ENCODE measurements around the gene NAP1L5. TPM values are rescaled to one million over a fixed set of nuclear protein-coding genes. Genes with fewer than 3 reads are reported as not detected.

The NAP1L5 gene
- total and polyA plus RNA-seq, 2 donors (not counting 1 experiment from before 2014, with no cell fraction given) = 8.9 to 14.1 TPM

DNA sequence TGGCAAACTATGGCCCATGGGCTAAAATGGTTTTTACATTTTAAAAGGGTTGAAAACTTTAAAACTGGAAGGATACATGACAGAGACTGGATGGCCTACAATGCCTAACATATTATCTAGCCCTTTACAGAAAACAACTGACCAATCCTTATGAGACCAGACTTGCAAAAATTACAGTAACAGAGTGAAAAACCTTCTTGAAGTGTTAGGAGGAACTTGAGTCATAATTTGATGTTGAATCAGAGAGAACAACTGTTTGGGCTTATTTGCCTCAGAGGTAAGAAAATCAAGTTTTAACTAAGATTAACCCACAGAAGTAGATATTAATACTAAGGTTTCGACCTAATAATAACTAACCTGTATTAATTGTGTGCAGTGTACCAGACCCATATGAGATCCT, 12.4 kb upstream of the NAP1L5 start:
- Histone ChIP-seq H3K79me2 (ENCODE audit: control insufficient read depth, insufficient read depth, low read length) (no peaks in the 10 kb centered on the region), H3K36me3 (ENCODE audit: control insufficient read depth, insufficient read depth, low read length) (no peaks in the 10 kb centered on the region), H4K20me1 (ENCODE audit: control insufficient read depth, extremely low read depth, insufficient read depth, low read length) (no peaks in the 10 kb centered on the region), H3K4me1 (ENCODE audit: control insufficient read depth, extremely low read depth, insufficient read depth, low read length) (peaks cover 10% of the 10 kb centered on the region), H3K4me3 (replicated peaks in 1 of 4; ENCODE audit: control extremely low read depth in 1 of 4, insufficient read depth in 1 of 4, low read depth in 3 of 4, low read length in 4 of 4) (no peak overlapping the region), H3K27me3 (ENCODE audit: control insufficient read depth, insufficient read depth, low read length) (no peaks in the 10 kb centered on the region), H3K9ac (ENCODE audit: insufficient read depth, low read length) (no peak overlapping the region), H2AFZ (ENCODE audit: low read length) (no peak overlapping the region), H3K27ac (ENCODE audit: insufficient read depth, low read length) (no peak overlapping the region), H3K4me2 (ENCODE audit: extremely low read depth, insufficient read depth, low read length) (no peak overlapping the region), H3K9me3 (ENCODE audit: control insufficient read depth, insufficient read depth, low read depth, low read length) (no peaks in the 10 kb centered on the region)
- no peak for DNase-seq (ENCODE audit: low read depth in 2 of 2)
- TF ChIP-seq, protein P1, sequence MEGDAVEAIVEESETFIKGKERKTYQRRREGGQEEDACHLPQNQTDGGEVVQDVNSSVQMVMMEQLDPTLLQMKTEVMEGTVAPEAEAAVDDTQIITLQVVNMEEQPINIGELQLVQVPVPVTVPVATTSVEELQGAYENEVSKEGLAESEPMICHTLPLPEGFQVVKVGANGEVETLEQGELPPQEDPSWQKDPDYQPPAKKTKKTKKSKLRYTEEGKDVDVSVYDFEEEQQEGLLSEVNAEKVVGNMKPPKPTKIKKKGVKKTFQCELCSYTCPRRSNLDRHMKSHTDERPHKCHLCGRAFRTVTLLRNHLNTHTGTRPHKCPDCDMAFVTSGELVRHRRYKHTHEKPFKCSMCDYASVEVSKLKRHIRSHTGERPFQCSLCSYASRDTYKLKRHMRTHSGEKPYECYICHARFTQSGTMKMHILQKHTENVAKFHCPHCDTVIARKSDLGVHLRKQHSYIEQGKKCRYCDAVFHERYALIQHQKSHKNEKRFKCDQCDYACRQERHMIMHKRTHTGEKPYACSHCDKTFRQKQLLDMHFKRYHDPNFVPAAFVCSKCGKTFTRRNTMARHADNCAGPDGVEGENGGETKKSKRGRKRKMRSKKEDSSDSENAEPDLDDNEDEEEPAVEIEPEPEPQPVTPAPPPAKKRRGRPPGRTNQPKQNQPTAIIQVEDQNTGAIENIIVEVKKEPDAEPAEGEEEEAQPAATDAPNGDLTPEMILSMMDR (conservative IDR thresholded peaks at IDR 0.05 in 1 of 2, IDR thresholded peaks at IDR 0.05 in 1 of 2; ENCODE audit: low read depth in 1 of 2, low read length in 2 of 2) = no peak
- no peak for TF ChIP-seq EZH2 (IDR thresholded peaks at IDR 0.05; ENCODE audit: low read length, missing control alignments)

DNA sequence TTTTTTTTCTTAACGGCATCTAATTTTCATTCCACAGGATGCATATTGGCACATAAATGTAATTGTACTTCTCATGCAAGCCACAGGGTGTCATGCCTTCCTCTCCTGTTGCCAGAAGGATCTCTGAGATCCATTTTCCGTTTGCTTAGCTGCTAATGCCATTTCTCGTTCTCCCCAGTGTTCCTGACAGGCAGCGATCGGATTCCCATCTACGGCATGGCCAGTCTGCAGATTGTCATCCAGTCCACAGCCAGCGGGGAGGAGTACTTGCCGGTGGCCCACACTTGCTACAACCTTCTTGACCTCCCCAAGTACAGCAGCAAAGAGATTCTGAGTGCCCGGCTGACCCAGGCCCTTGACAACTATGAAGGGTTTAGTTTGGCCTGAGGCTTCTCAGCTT, 8.9 kb upstream of the NAP1L5 start:
- Histone ChIP-seq H3K9me3 (ENCODE audit: control insufficient read depth, insufficient read depth, low read depth, low read length) (no peaks in the 10 kb centered on the region), H3K27ac (ENCODE audit: insufficient read depth, low read length) (peak overlapping the region; percentile 54), H3K4me1 (ENCODE audit: control insufficient read depth, extremely low read depth, insufficient read depth, low read length) (peaks cover 10% of the 10 kb centered on the region), H3K79me2 (ENCODE audit: control insufficient read depth, insufficient read depth, low read length) (no peaks in the 10 kb centered on the region), H3K27me3 (ENCODE audit: control insufficient read depth, insufficient read depth, low read length) (no peaks in the 10 kb centered on the region), H3K4me3 (replicated peaks in 1 of 4; ENCODE audit: control extremely low read depth in 1 of 4, insufficient read depth in 1 of 4, low read depth in 3 of 4, low read length in 4 of 4) (no peak overlapping the region), H4K20me1 (ENCODE audit: control insufficient read depth, extremely low read depth, insufficient read depth, low read length) (no peaks in the 10 kb centered on the region), H2AFZ (ENCODE audit: low read length) (peak overlapping the region; percentile 90), H3K36me3 (ENCODE audit: control insufficient read depth, insufficient read depth, low read length) (no peaks in the 10 kb centered on the region), H3K9ac (ENCODE audit: insufficient read depth, low read length) (no peak overlapping the region), H3K4me2 (ENCODE audit: extremely low read depth, insufficient read depth, low read length) (peak overlapping the region; percentile 54)
- no peak for TF ChIP-seq EZH2 (IDR thresholded peaks at IDR 0.05; ENCODE audit: low read length, missing control alignments)
- TF ChIP-seq, protein P1 (conservative IDR thresholded peaks at IDR 0.05 in 1 of 2, IDR thresholded peaks at IDR 0.05 in 1 of 2; ENCODE audit: low read depth in 1 of 2, low read length in 2 of 2) = peak; percentile 70 to 71
- DNase-seq (ENCODE audit: low read depth in 2 of 2) = peak; percentile 66 to 82

DNA sequence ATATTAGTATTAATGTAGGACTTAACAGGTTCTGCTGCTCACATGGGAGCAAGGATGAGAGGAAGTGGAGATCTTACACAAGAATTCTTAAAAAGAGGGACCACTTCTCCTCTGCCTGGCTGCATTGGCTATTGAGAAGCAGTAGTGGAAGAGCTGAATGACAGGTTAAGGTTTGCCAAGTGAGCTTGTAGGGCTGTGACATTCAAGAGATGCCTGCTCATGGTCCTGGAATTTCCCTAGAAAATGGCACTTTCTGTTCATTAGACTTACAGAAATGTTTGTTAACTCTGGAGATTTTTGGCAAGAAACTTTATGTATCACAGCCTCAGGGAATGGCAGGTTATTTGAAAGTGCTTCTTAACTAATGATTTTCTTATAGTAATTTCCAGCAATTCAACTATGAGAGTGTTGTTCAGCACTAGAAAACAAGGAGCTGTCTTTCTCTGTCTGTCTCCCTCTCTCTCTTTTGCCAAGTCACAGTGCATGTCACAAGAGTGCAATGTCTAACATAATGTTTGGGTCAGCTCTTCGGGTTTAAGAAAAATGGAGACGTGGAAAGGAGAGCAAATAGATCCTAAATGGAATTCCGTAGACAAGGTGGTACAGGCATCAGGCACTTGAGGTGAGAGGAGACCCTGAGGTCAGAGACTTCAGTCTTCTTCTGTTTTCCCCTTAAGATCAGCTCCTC, 8.3 kb upstream of the NAP1L5 start:
- peak; percentile 23 to 69 for DNase-seq (ENCODE audit: low read depth in 2 of 2)
- H3K79me2 ChIP-seq (ENCODE audit: control insufficient read depth, insufficient read depth, low read length) = no peaks in the 10 kb centered on the region

More for the DNA sequence above, 8.3 kb upstream of the NAP1L5 start:
- no peaks in the 10 kb centered on the region for H3K36me3 ChIP-seq (ENCODE audit: control insufficient read depth, insufficient read depth, low read length)
- H2AFZ ChIP-seq (ENCODE audit: low read length) = peak overlapping the region; percentile 34
- H3K4me2 ChIP-seq (ENCODE audit: extremely low read depth, insufficient read depth, low read length) = peak overlapping the region; percentile 54
- no peaks in the 10 kb centered on the region for H3K27me3 ChIP-seq (ENCODE audit: control insufficient read depth, insufficient read depth, low read length)
- peak overlapping the region; percentile 54 for H3K27ac ChIP-seq (ENCODE audit: insufficient read depth, low read length)
- H3K9ac ChIP-seq (ENCODE audit: insufficient read depth, low read length) = no peak overlapping the region
- no peak overlapping the region for H3K4me3 ChIP-seq (replicated peaks in 1 of 4; ENCODE audit: control extremely low read depth in 1 of 4, insufficient read depth in 1 of 4, low read depth in 3 of 4, low read length in 4 of 4)
- peaks cover 10% of the 10 kb centered on the region for H3K4me1 ChIP-seq (ENCODE audit: control insufficient read depth, extremely low read depth, insufficient read depth, low read length)
- H4K20me1 ChIP-seq (ENCODE audit: control insufficient read depth, extremely low read depth, insufficient read depth, low read length) = no peaks in the 10 kb centered on the region
- H3K9me3 ChIP-seq (ENCODE audit: control insufficient read depth, insufficient read depth, low read depth, low read length) = no peaks in the 10 kb centered on the region
- TF ChIP-seq EZH2 (IDR thresholded peaks at IDR 0.05; ENCODE audit: low read length, missing control alignments) = no peak
- TF ChIP-seq, protein P1 (conservative IDR thresholded peaks at IDR 0.05 in 1 of 2, IDR thresholded peaks at IDR 0.05 in 1 of 2; ENCODE audit: low read depth in 1 of 2, low read length in 2 of 2) = no peak

All from fibroblast of lung (primary cell).